AG09309 (cell line): ENCODE data around the gene RNASE8.

Experiments used
- DNase-seq: peaks from one replicate; pipeline ENCODE4 v3.0.0-alpha.2; 2010; ENCODE audit warnings: low read depth
- H3K4me3 ChIP-seq: 2 replicates; pipeline ENCODE4 v1.5.1; 2011; ENCODE audit warnings: mild to moderate bottlenecking, low read depth, low read length, moderate library complexity; ENCODE audit not compliant: control insufficient read depth
- CTCF ChIP-seq: IDR thresholded peaks from 2 replicates; pipeline ENCODE4 v1.5.1; 2011; ENCODE audit warnings: mild to moderate bottlenecking, low read depth, low read length, inconsistent platforms; ENCODE audit not compliant: insufficient read depth, control insufficient read depth; ENCODE audit errors: missing control alignments

The RNASE8 gene

GRCh38 chr14:21096978-21097635 is 39.5 kb downstream of the RNASE8 start:
- DNase-seq, result no peak
- peak overlapping the region; percentile 5; the same call in 1 of the 2 replicates for H3K4me3 ChIP-seq
- TF ChIP-seq CTCF, result no peak

DNA sequence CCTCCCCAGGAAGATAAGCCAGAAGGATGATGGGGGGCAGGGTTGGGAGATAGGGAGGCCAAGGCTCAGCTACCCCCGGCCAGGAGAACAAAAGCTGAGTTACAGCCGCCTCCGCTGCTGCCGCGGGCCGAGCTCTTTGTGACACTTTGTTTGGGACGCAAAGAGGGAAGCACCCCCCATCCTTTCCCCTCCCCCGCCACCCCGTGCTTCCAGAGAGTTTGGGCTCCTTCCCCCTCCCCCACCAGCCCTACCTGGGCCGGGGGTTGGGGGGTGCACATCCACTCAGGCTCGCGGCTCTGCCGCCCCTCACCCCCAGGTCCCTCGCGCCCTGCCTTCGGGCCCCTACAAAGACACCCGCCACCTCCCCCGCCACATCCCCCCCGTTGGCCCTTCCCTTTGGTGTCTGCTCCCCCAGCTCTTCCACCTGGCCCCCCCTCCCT is 40.0 kb downstream of the RNASE8 start:
- no peak for DNase-seq

DNA sequence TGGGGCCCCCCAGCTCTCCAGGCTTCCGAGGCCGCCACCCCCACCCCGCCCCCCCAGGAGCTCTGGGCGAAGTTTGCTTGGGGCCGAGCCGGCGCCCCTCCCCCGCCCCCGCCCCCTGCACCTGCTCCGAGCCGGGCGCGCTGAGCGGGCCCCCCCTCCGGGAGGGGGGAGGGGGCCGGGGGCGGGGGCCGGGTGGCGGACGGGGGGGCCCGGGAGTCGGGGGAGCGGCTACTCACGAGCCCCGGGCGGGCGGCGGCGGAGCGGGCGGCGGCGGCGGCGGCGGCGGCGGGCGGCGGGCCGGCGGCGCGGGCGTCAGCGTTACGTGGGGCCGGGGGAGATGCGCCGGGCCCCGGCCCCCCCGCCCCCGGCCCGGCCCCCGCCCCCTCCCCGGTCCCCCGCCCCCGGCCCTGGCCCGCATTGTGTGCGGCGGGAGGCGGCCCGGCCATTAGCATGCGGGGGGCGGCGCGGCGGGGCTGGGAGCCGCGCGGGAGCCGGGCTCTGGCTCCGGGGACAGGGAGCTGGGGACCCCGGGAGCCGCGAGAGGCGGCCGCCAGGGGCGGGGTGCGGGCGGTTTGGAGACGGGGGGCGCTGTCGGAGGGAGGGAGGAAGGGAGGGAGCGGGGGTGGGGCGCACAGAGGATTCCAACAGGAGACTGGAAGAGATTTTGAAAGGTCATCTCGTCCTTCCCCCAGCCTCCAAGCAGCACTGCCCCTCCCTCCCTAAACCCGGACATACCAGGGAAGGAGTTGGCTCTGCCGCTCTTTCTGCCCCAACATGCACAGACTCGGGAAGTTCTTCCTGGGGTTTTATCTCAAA is 40.7 kb downstream of the RNASE8 start, which contains the start of gene ZNF219:
Gene ZNF219, minus strand, starts transcription at position 580 of the 816 bp plus-strand sequence. CDS start 5,064 bp downstream, outside the sequence.
- H3K4me3 ChIP-seq, result peak within 1 kb of the TSS; percentile 60
- TF ChIP-seq CTCF, result no peak
- DNase-seq, result no peak

More for the DNA sequence above, 40.0 kb downstream of the RNASE8 start:
- peak overlapping the region; percentile 5; the same call in 1 of the 2 replicates for H3K4me3 ChIP-seq
- no peak for TF ChIP-seq CTCF

DNA sequence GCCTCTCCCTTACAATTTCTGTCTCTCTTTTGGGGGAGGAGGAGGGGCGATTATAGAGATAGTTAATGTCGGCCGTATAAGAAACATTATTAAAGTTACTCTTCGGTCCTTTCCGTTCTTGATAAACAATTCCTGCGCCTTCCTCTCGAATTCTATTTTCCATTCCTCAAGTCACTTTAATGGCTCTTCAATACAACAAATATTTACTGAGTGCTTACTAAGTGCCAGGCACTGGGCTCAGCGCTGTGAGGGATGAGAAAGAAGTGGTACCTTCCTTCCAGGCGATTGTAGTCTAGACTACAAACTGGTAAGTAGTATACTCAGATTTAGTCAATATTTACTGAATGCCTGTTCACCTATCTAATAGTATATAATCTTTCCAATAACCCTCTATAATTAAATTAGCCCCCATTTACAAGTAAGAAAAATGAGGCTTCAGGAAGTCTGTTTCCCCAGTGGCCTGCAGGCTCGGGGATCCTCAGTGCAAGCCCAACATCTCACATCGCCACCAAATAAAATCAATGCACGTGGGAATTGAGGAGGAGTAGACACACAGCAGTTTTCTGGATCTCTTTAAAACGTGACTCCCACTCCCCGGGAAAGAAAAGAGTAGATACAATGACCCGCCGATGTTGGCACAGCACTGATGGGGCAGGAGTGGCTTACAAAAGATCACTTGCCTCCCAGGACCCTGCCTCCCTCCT is 41.4 kb downstream of the RNASE8 start:
- DNase-seq, result no peak
- peak overlapping the region; percentile 60 for H3K4me3 ChIP-seq
- TF ChIP-seq CTCF, result no peak

DNA sequence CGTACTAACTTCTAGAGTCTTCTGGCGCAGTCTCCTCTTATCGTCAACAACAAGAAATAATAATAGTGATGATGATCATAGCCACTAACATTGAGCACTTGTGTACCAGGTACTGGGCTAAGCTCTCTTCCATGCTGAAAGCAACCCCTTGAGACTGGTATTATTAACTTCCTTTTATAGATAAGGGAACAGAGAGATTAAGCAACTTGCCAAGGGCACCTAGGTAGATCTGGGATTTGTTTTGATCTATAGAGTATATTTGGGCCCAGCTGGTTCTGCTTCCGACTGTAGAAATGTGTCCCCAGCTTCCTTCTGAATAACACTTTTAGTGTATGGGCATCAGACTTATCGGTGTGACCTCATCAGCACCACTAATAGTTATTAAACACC is 42.0 kb downstream of the RNASE8 start:
- H3K4me3 ChIP-seq, result no peak overlapping the region
- TF ChIP-seq CTCF, result no peak
- no peak for DNase-seq

- TF ChIP-seq CTCF, result no peak
- DNase-seq, result no peak
- H3K4me3 ChIP-seq, result no peak within 1 kb of the TSS
Measured at GRCh38 chr14:21100931-21101330, 43.3 kb downstream of the RNASE8 start, which contains the start of gene TMEM253. TMEM253 (plus strand) TSS chr14:21101066; CDS start chr14:21101344, 278 bp downstream.
